HEK293 (cell line): ENCODE measurements around the gene TSSK3.

Experiments
- EGR2 ChIP-seq: fragments of 450-650 bp; formaldehyde crosslinking; IDR thresholded peaks from 2 replicates; pipeline ENCODE4 v1.5.1; 2016; ENCODE audit warnings: low read depth, missing biosample characterization, missing genetic modification characterization
- HIC1 ChIP-seq: fragments of 450-650 bp; formaldehyde crosslinking; IDR thresholded peaks from 2 replicates; pipeline ENCODE4 v1.5.1; 2016; ENCODE audit warnings: missing biosample characterization, missing genetic modification characterization
- HOXD13 ChIP-seq: sonication (generic); formaldehyde crosslinking; IDR thresholded peaks from 2 replicates; pipeline ENCODE4 v1.8.0; 2022; ENCODE audit warnings: missing genetic modification reagents, borderline replicate concordance
- INSM2 ChIP-seq: fragments of 450-650 bp; formaldehyde crosslinking; IDR thresholded peaks from 2 replicates; pipeline ENCODE4 v1.5.1; 2016; ENCODE audit warnings: missing biosample characterization, missing genetic modification characterization
- REST ChIP-seq: fragments of 450-650 bp; formaldehyde crosslinking; IDR thresholded peaks from 2 replicates; pipeline ENCODE4 v1.5.1; 2016; ENCODE audit warnings: missing biosample characterization, missing genetic modification characterization
- ZFP37 ChIP-seq: fragments of 450-650 bp; formaldehyde crosslinking; IDR thresholded peaks from 2 replicates; pipeline ENCODE4 v1.5.1; 2016; ENCODE audit warnings: missing biosample characterization, missing genetic modification characterization
- ZIC2 ChIP-seq: fragments of 450-650 bp; formaldehyde crosslinking; IDR thresholded peaks from 2 replicates; pipeline ENCODE4 v1.5.1; 2016; ENCODE audit warnings: missing biosample characterization, missing genetic modification characterization
- ZNF112 ChIP-seq: fragments of 450-650 bp; formaldehyde crosslinking; IDR thresholded peaks from 2 replicates; pipeline ENCODE4 v1.5.0; 2017; ENCODE audit warnings: missing biosample characterization, missing genetic modification characterization
- ZNF155 ChIP-seq: fragments of 450-650 bp; formaldehyde crosslinking; IDR thresholded peaks from 2 replicates; pipeline ENCODE4 v1.5.1; 2016; ENCODE audit warnings: missing biosample characterization, missing genetic modification characterization
- ZNF202 ChIP-seq: fragments of 450-650 bp; formaldehyde crosslinking; IDR thresholded peaks from 2 replicates; pipeline ENCODE4 v1.5.1; 2016; ENCODE audit warnings: missing biosample characterization, missing genetic modification characterization, borderline replicate concordance
- ZNF341 ChIP-seq: fragments of 450-650 bp; formaldehyde crosslinking; IDR thresholded peaks from 2 replicates; pipeline ENCODE4; 2016; ENCODE audit warnings: low read depth, missing biosample characterization, missing genetic modification characterization
- ZNF362 ChIP-seq: fragments of 450-650 bp; formaldehyde crosslinking; IDR thresholded peaks from 2 replicates; pipeline ENCODE4 v1.5.1; 2016; ENCODE audit warnings: missing biosample characterization, missing genetic modification characterization
- ZNF488 ChIP-seq: fragments of 450-650 bp; formaldehyde crosslinking; IDR thresholded peaks from 2 replicates; pipeline ENCODE4 v1.5.1; 2016; ENCODE audit warnings: missing biosample characterization, missing genetic modification characterization
- ZNF514 ChIP-seq: fragments of 450-650 bp; formaldehyde crosslinking; IDR thresholded peaks from 2 replicates; pipeline ENCODE4 v1.5.1; 2016; ENCODE audit warnings: missing biosample characterization, missing genetic modification characterization
- ZNF544 ChIP-seq: fragments of 450-650 bp; formaldehyde crosslinking; IDR thresholded peaks from 2 replicates; pipeline ENCODE4 v1.5.0; 2017; ENCODE audit warnings: missing biosample characterization, missing genetic modification characterization
- ZNF549 ChIP-seq: fragments of 450-650 bp; IDR thresholded peaks from 2 replicates; pipeline ENCODE4 v1.5.1; 2018; ENCODE audit warnings: missing biosample characterization, missing genetic modification characterization, mild to moderate bottlenecking, inconsistent platforms, moderate library complexity
- ZNF571 ChIP-seq: fragments of 450-650 bp; formaldehyde crosslinking; IDR thresholded peaks from 2 replicates; pipeline ENCODE4 v1.5.0; 2017; ENCODE audit warnings: missing biosample characterization, missing genetic modification characterization
- ZNF629 ChIP-seq: fragments of 450-650 bp; formaldehyde crosslinking; IDR thresholded peaks from 2 replicates; pipeline ENCODE4 v1.5.1; 2017; ENCODE audit warnings: missing biosample characterization, missing genetic modification characterization
- ZNF658 ChIP-seq: fragments of 450-650 bp; formaldehyde crosslinking; IDR thresholded peaks from 2 replicates; pipeline ENCODE4; 2016; ENCODE audit warnings: missing biosample characterization, missing genetic modification characterization
- ZNF692 ChIP-seq: fragments of 450-650 bp; formaldehyde crosslinking; IDR thresholded peaks from 2 replicates; pipeline ENCODE4 v1.5.1; 2016; ENCODE audit warnings: missing biosample characterization, missing genetic modification characterization
- ZNF707 ChIP-seq: fragments of 450-650 bp; formaldehyde crosslinking; IDR thresholded peaks from 2 replicates; pipeline ENCODE4 v1.5.1; 2016; ENCODE audit warnings: missing biosample characterization, missing genetic modification characterization
- ZNF747 ChIP-seq: fragments of 450-650 bp; formaldehyde crosslinking; IDR thresholded peaks from 2 replicates; pipeline ENCODE4 v1.5.1; 2016; ENCODE audit warnings: missing biosample characterization, missing genetic modification characterization
- ZNF843 ChIP-seq: fragments of 450-650 bp; formaldehyde crosslinking; IDR thresholded peaks from 2 replicates; pipeline ENCODE4 v1.5.1; 2016; ENCODE audit warnings: missing biosample characterization, missing genetic modification characterization

The TSSK3 gene

GRCh38 chr1:32394141-32394889, 32.0 kb downstream of the TSSK3 start, which contains the start of gene BSDC1 (continued):
- TF ChIP-seq ZNF658 (tag by site-specific recombination) (no peak), ZFP37 (tag by site-specific recombination) (peak; percentile 76; the same call in 1 of the 2 replicates), EGR2 (tag by site-specific recombination) (peak; percentile 74), ZNF544 (tag by site-specific recombination) (no peak), ZNF362 (tag by site-specific recombination) (no peak), ZNF707 (tag by site-specific recombination) (no peak), HOXD13 (CRISPR knock-in tag) (no peak), ZNF692 (tag by site-specific recombination) (peak; percentile 81), ZNF514 (tag by site-specific recombination) (no peak), ZNF202 (no peak), ZNF488 (tag by site-specific recombination) (0 out of 2 replicates have a peak, but pooled peaks have one; percentile 29), HIC1 (tag by site-specific recombination) (no peak), ZNF747 (tag by site-specific recombination) (no peak), REST (peak; percentile 57), ZIC2 (tag by site-specific recombination) (no peak; the same call in 1 of the 2 replicates), ZNF843 (tag by site-specific recombination) (peak; percentile 78; the same call in 1 of the 2 replicates), ZNF341 (tag by site-specific recombination) (peak; percentile 82), ZNF571 (tag by site-specific recombination) (no peak), ZNF155 (tag by site-specific recombination) (no peak), INSM2 (peak; percentile 77; the same call in 1 of the 2 replicates), ZNF629 (tag by site-specific recombination) (peak; percentile 92), ZNF549 (tag by site-specific recombination) (no peak), ZNF112 (no peak)
- TF ChIP-seq, all 188 proteins: peak for 69
